Measurements from ENCODE around the gene ASB4.

GRCh38 chr7:95491201-95491600 lies 5.5 kb downstream of the ASB4 start:
- TF ChIP-seq CTCF (IDR thresholded peaks at IDR 0.05) (no peak), POLR2A (IDR thresholded peaks at IDR 0.05) (no peak)

Measured in esophagus squamous epithelium (tissue), 4 donors.